H1 (cell line): ENCODE results near the gene PTMS. TPM values are rescaled to one million over a fixed set of nuclear protein-coding genes. Genes with fewer than 3 reads are reported as not detected.
A peak's percentile ranks its signal among the peaks of the same experiment; 100 is the strongest.

Experiments
- CTCF ChIA-PET: fragments of 300-600 bp; sonication (Branson Sonifier 250); formaldehyde crosslinking; loops from one replicate; lab custom pipeline; 2021; ENCODE audit not compliant: partially characterized antibody; lab: Charles Lee
- POLR2A ChIA-PET: fragments of 300-600 bp; sonication (Branson Sonifier 250); formaldehyde crosslinking; loops from one replicate; lab custom pipeline; 2021; ENCODE audit warnings: inconsistent platforms; ENCODE audit not compliant: partially characterized antibody; lab: Charles Lee
- DNase-seq, 2 experiments: peaks; one replicate each; pipeline versions ENCODE4 v3.0.0 to v3.0.0-alpha.2; 2010 to 2022; ENCODE audit warnings: low spot score in 2 of 2, low read depth in 1 of 2, mixed read lengths in 1 of 2
- FAIRE-seq: peaks from 2 replicates; lab custom pipeline; 2011; peaks lifted over from hg19 to GRCh38; lab: Jason Lieb, UNC
- H2AFZ ChIP-seq: 2 replicates; pipeline ENCODE4 v1.8.1; 2012; ENCODE audit warnings: low read length, inconsistent platforms
- H2AK5ac ChIP-seq: 2 replicates; pipeline ENCODE4 v1.6.1; 2013; ENCODE audit warnings: low read depth, low read length
- H2BK120ac ChIP-seq: replicated peaks from 2 replicates; pipeline ENCODE3; 2013; ENCODE audit warnings: low read depth, low read length, inconsistent platforms
- H2BK12ac ChIP-seq: 2 replicates; pipeline ENCODE4 v1.6.1; 2013; ENCODE audit warnings: low read depth, low read length
- H2BK15ac ChIP-seq: 2 replicates; pipeline ENCODE4 v1.6.1; 2013; ENCODE audit warnings: low read length
- H2BK20ac ChIP-seq: 2 replicates; pipeline ENCODE4 v1.6.1; 2013; ENCODE audit warnings: low read length
- H2BK5ac ChIP-seq: 2 replicates; pipeline ENCODE4 v1.6.1; 2013; ENCODE audit warnings: low read depth, low read length
- H3K14ac ChIP-seq: 2 replicates; pipeline ENCODE4 v1.6.1; 2013; ENCODE audit warnings: inconsistent platforms; ENCODE audit not compliant: insufficient read length
- H3K18ac ChIP-seq: 2 replicates; pipeline ENCODE4 v1.6.1; 2013; ENCODE audit warnings: low read length; ENCODE audit errors: extremely low read depth
- H3K23ac ChIP-seq: 2 replicates; pipeline ENCODE4 v1.6.1; 2013; ENCODE audit warnings: inconsistent platforms; ENCODE audit not compliant: insufficient read length
- H3K23me2 ChIP-seq: 2 replicates; pipeline ENCODE4 v1.6.1; 2013; ENCODE audit warnings: low read depth, low read length
- H3K27ac ChIP-seq: 2 replicates; pipeline ENCODE4 v1.6.1; 2011; ENCODE audit warnings: low read depth, low read length, inconsistent platforms
- H3K27me3 ChIP-seq, 4 experiments: replicated peaks in 1 of 4; 1 replicate in 1 of 4; 2 replicates in 3 of 4; pipeline versions ENCODE4 v1.6.1 to v1.8.1; 2011 to 2013; ENCODE audit warnings: low read length in 3 of 4, mild to moderate bottlenecking in 3 of 4, inconsistent platforms in 2 of 4, mixed read lengths in 2 of 4, moderate library complexity in 1 of 4; ENCODE audit not compliant: control insufficient read depth in 3 of 4, insufficient read depth in 3 of 4; ENCODE audit errors: extremely low read depth in 1 of 4
- H3K36me3 ChIP-seq, 4 experiments: 2 replicates each; pipeline versions ENCODE4 v1.6.1 to v1.8.1; 2011 to 2013; ENCODE audit warnings: mild to moderate bottlenecking in 4 of 4, low read length in 3 of 4, moderate library complexity in 2 of 4, control low read depth in 1 of 4, inconsistent platforms in 1 of 4; ENCODE audit not compliant: insufficient read depth in 4 of 4, control insufficient read depth in 2 of 4
- H3K4ac ChIP-seq: replicated peaks from 2 replicates; pipeline ENCODE3; 2013; ENCODE audit warnings: low read length, low read depth, mixed read lengths, inconsistent platforms; ENCODE audit not compliant: insufficient read length
- H3K4me1 ChIP-seq, 4 experiments: replicated peaks in 1 of 4; 1 replicate in 1 of 4; 2 replicates in 3 of 4; pipeline versions ENCODE4 v1.6.1 to v1.8.1; 2011 to 2013; ENCODE audit warnings: low read length in 3 of 4, inconsistent platforms in 2 of 4, mixed read lengths in 1 of 4; ENCODE audit not compliant: insufficient read depth in 4 of 4, control insufficient read depth in 3 of 4
- H3K4me2 ChIP-seq, 2 experiments: 2 replicates each; pipeline versions ENCODE4 v1.6.1 to v1.8.1; 2011 to 2013; ENCODE audit warnings: low read depth in 2 of 2, low read length in 2 of 2, control low read depth in 1 of 2, inconsistent platforms in 1 of 2, mild to moderate bottlenecking in 1 of 2; ENCODE audit not compliant: insufficient read depth in 1 of 2
- H3K4me3 ChIP-seq, 4 experiments: fragments of 200-600, 300-600 bp in 1 of 4; sonication (generic), shearing (Covaris generic), sonication (Bioruptor Twin) in 1 of 4; 2 replicates each; pipeline versions ENCODE4 v1.5.1 to v1.8.1; 2011 to 2016; ENCODE audit warnings: low read length in 4 of 4, low read depth in 3 of 4, control low read depth in 2 of 4, inconsistent platforms in 2 of 4, mild to moderate bottlenecking in 2 of 4, mixed read lengths in 1 of 4, moderate library complexity in 1 of 4; ENCODE audit not compliant: insufficient read depth in 2 of 4; ENCODE audit errors: extremely low read depth in 1 of 4
- H3K56ac ChIP-seq: replicated peaks from 2 replicates; pipeline ENCODE3; 2013; ENCODE audit warnings: low read depth, mild to moderate bottlenecking, mixed read lengths, low read length, inconsistent platforms; ENCODE audit not compliant: insufficient read length
- H3K79me1 ChIP-seq: 2 replicates; pipeline ENCODE4 v1.6.1; 2013; ENCODE audit warnings: low read depth, low read length, control low read depth
- H3K79me2 ChIP-seq, 2 experiments: 2 replicates each; pipeline versions ENCODE4 v1.6.1 to v1.8.1; 2012 to 2013; ENCODE audit warnings: low read length in 2 of 2, mild to moderate bottlenecking in 2 of 2, inconsistent platforms in 1 of 2; ENCODE audit not compliant: insufficient read depth in 2 of 2, control insufficient read depth in 1 of 2
- H3K9ac ChIP-seq, 4 experiments: replicated peaks in 1 of 4; 1 replicate in 1 of 4; 2 replicates in 3 of 4; pipeline versions ENCODE4 v1.6.1 to v1.8.1; 2011 to 2013; ENCODE audit warnings: low read depth in 3 of 4, low read length in 3 of 4, control low read depth in 2 of 4, mild to moderate bottlenecking in 2 of 4, moderate library complexity in 2 of 4, inconsistent platforms in 1 of 4; ENCODE audit errors: extremely low read depth in 1 of 4
- H3K9me3 ChIP-seq, 2 experiments: 2 replicates each; pipeline versions ENCODE4 v1.6.1 to v1.8.1; 2012 to 2013; ENCODE audit warnings: mild to moderate bottlenecking in 2 of 2, moderate library complexity in 2 of 2, control low read depth in 1 of 2, inconsistent platforms in 1 of 2, low read depth in 1 of 2, low read length in 1 of 2, mixed read lengths in 1 of 2; ENCODE audit not compliant: insufficient read depth in 2 of 2
- H4K20me1 ChIP-seq, 2 experiments: replicated peaks in 1 of 2; 2 replicates each; pipeline versions ENCODE3 to v1.8.1; 2011 to 2013; ENCODE audit warnings: inconsistent platforms in 2 of 2, low read length in 2 of 2, mild to moderate bottlenecking in 1 of 2; ENCODE audit not compliant: insufficient read depth in 2 of 2, control insufficient read depth in 1 of 2
- H4K5ac ChIP-seq: 2 replicates; pipeline ENCODE4 v1.6.1; 2013; ENCODE audit warnings: low read length, low read depth, mixed read lengths, inconsistent platforms; ENCODE audit not compliant: insufficient read length
- H4K8ac ChIP-seq: 2 replicates; pipeline ENCODE4 v1.8.0; 2013; ENCODE audit warnings: mild to moderate bottlenecking, moderate library complexity, low read length, inconsistent platforms; ENCODE audit not compliant: insufficient read depth; ENCODE audit errors: extremely low read depth
- H4K91ac ChIP-seq: replicated peaks from 2 replicates; pipeline ENCODE3; 2013; ENCODE audit warnings: low read length, mixed read lengths, inconsistent platforms; ENCODE audit not compliant: insufficient read length
- NANOG ChIP-seq: IDR thresholded peaks from 2 replicates; pipeline ENCODE4 v1.6.1; 2011; ENCODE audit warnings: low read length, low read depth, mild to moderate bottlenecking, inconsistent platforms; ENCODE audit not compliant: insufficient read depth, poor library complexity, severe bottlenecking
- WGBS, 2 experiments: shearing (Covaris generic) in 1 of 2; methylation state at CpG; one replicate each; pipeline versions ENCODE4 v1.1.6 to v1.1.7; 2013 to 2015; ENCODE audit warnings: low lambda C conversion rate in 2 of 2, mixed read lengths in 2 of 2, inconsistent platforms in 1 of 2, low coverage in 1 of 2, missing lambda C conversion rate in 1 of 2; ENCODE audit not compliant: insufficient replicate concordance in 2 of 2, insufficient coverage in 1 of 2, insufficient read length in 1 of 2; ENCODE audit errors: extremely low coverage in 1 of 2, missing lambda C conversion rate in 1 of 2; 5-methylcytosine and 5-hydroxymethylcytosine counted together
- polyA plus RNA-seq, 7 experiments: library from polyadenylated mRNA; depleted of rRNA in 3 of 7; stranded (reverse) in 5 of 7; unstranded in 2 of 7; fragments of >200 nt in 5 of 7; fragments of 200-250 nt in 2 of 7; gene quantifications; 1 replicate in 5 of 7; 2 replicates in 1 of 7; 4 replicates in 1 of 7; pipeline versions ENCODE4 v1.2.1 to v1.2.3, GENCODE V29; 2011 to 2013; ENCODE audit warnings: missing spikeins in 2 of 7, mixed read lengths in 2 of 7
- total RNA-seq: library from RNA; stranded (reverse); fragmentation: NEBNext Ultra II Directional; extraction: Animal tissue kit (Norgen Biotek cat#: 25700); gene quantifications from 2 replicates; pipeline ENCODE4 v1.2.1, GENCODE V29; 2021

The PTMS gene
- total and polyA plus RNA-seq, 2 of the 8 experiments (the other 6 are each of a cell fraction or from before 2014, with no cell fraction given), result 444 to 553 TPM

GRCh38 chr12:6810758-6811157 lies 44.6 kb downstream of the PTMS start:
- Histone ChIP-seq H3K4me2 (no peak overlapping the region), H3K56ac (no peak overlapping the region), H4K5ac (no peak overlapping the region), H2BK12ac (peak overlapping the region; percentile 2; the same call in 1 of the 2 replicates), H2BK20ac (no peak overlapping the region; the same call in 1 of the 2 replicates), H3K27me3 (no peaks in the 10 kb centered on the region; a peak in 3 of 7 replicates), H4K91ac (no peak overlapping the region), H3K4me3 (no peak overlapping the region)
- POLR2A ChIA-PET, result interaction anchor here (0.7 to 1.4 kb wide), 7 partner anchors 11 to 58 kb away, joined by 3 to 5 read pairs (median 3); partner anchors contain the start of genes GPR162, MLF2 and USP5
- TF ChIP-seq NANOG, result no peak
- TF ChIP-seq, all 59 proteins: peak for 0
- 92% methylated on average over 1 of the region's 1 CpG; no CpG with 5 or more reads in 1 of the 2 experiments for WGBS, 2 experiments
- H3K18ac ChIP-seq, result no peak overlapping the region
- H2BK5ac ChIP-seq, result no peak overlapping the region
- no peak overlapping the region for H3K4ac ChIP-seq
- H3K79me1 ChIP-seq, result no peaks in the 10 kb centered on the region
- no peaks in the 10 kb centered on the region for H3K79me2 ChIP-seq
- H2BK15ac ChIP-seq, result 0 out of 2 replicates have a peak overlapping the region, but pooled peaks have one; percentile 40
- no peak overlapping the region for H3K23ac ChIP-seq
- H3K27ac ChIP-seq, result no peak overlapping the region
- no peak for DNase-seq
- no peak overlapping the region for H2AFZ ChIP-seq
- FAIRE-seq, result no peak
- no peak overlapping the region for H2BK120ac ChIP-seq
- no peaks in the 10 kb centered on the region; a peak in 1 of 8 replicates for H3K36me3 ChIP-seq
- CTCF ChIA-PET, result interaction anchor here (1.2 to 6.4 kb wide), 4 partner anchors 11 to 43 kb away, joined by 3 to 45 read pairs (median 8); partner anchors contain the start of gene GPR162
- no peaks in the 10 kb centered on the region; the same call in 1 of the 2 replicates for H3K23me2 ChIP-seq
- no peak overlapping the region for H3K14ac ChIP-seq
- H3K9ac ChIP-seq, result no peak overlapping the region; a peak in 1 of 7 replicates
- peaks cover 0 to 4% (median 2%) of the 10 kb centered on the region in 4 experiments; a peak in 4 of 7 replicates for H3K4me1 ChIP-seq
- H4K20me1 ChIP-seq, result no peaks in the 10 kb centered on the region
- H4K8ac ChIP-seq, result no peak overlapping the region
- no peaks in the 10 kb centered on the region for H3K9me3 ChIP-seq
- H2AK5ac ChIP-seq, result no peak overlapping the region
